VCaP (cell line): ENCODE data around the gene POLR3E.

Experiments
- H3K27ac ChIP-seq: fragments of 450-650 bp; 2 replicates; pipeline ENCODE4 v1.5.1; 2017
- CTCF ChIP-seq: fragments of 450-650 bp; conservative IDR thresholded peaks from 2 replicates; pipeline ENCODE4 v1.5.1; 2017; ENCODE audit warnings: mild to moderate bottlenecking, moderate library complexity

The POLR3E gene

GRCh38 chr16:22353933-22354541 lies 56.8 kb downstream of the POLR3E start:
- TF ChIP-seq CTCF: no peak
- H3K27ac ChIP-seq: no peak overlapping the region

GRCh38 chr16:22355487-22355908 lies 58.3 kb downstream of the POLR3E start:
- TF ChIP-seq CTCF: no peak
- no peak overlapping the region for H3K27ac ChIP-seq

GRCh38 chr16:22356930-22357634 lies 59.9 kb downstream of the POLR3E start:
- no peak overlapping the region for H3K27ac ChIP-seq
- TF ChIP-seq CTCF: no peak

- no peak overlapping the region for H3K27ac ChIP-seq
- TF ChIP-seq CTCF: no peak
Observed at GRCh38 chr16:22357635-22357971, 60.4 kb downstream of the POLR3E start.

- no peak for TF ChIP-seq CTCF
- H3K27ac ChIP-seq: no peak overlapping the region
Observed at GRCh38 chr16:22358000-22358399, 60.8 kb downstream of the POLR3E start.

GRCh38 chr16:22359679-22360078 lies 62.5 kb downstream of the POLR3E start:
- no peak overlapping the region for H3K27ac ChIP-seq

More at GRCh38 chr16:22359679-22360078, 62.5 kb downstream of the POLR3E start:
- no peak for TF ChIP-seq CTCF
